GM19035 (cell line): ENCODE data around the gene ADD2.
A peak's percentile ranks its signal among the peaks of the same experiment; 100 is the strongest.

ENCODE experiments used
- ATAC-seq: cut with Tn5 transposase; IDR thresholded peaks from one replicate; pipeline ENCODE4 v1.9.1; 2021; ENCODE audit not compliant: unreplicated experiment

The ADD2 gene

GRCh38 chr2:70707706-70708105 is 60.3 kb downstream of the ADD2 start:
- ATAC-seq, result no peak

GRCh38 chr2:70706026-70706795 is 61.8 kb downstream of the ADD2 start:
- ATAC-seq, result no peak

GRCh38 chr2:70705160-70705850 is 62.7 kb downstream of the ADD2 start:
- no peak for ATAC-seq

- ATAC-seq, result no peak
Observed at GRCh38 chr2:70703900-70704549, 64.0 kb downstream of the ADD2 start.

- no peak for ATAC-seq
Observed at GRCh38 chr2:70702711-70703395, 65.1 kb downstream of the ADD2 start.

GRCh38 chr2:70698847-70699246 is 69.2 kb downstream of the ADD2 start:
- ATAC-seq, result no peak

- no peak for ATAC-seq
Observed at GRCh38 chr2:70697603-70698383, 70.2 kb downstream of the ADD2 start.

- ATAC-seq, result no peak
Observed at GRCh38 chr2:70696142-70696541, 71.9 kb downstream of the ADD2 start.

- ATAC-seq, result no peak
Observed at GRCh38 chr2:70692256-70692655, 75.7 kb downstream of the ADD2 start.

- ATAC-seq, result no peak
Observed at GRCh38 chr2:70691497-70692140, 76.4 kb downstream of the ADD2 start.

GRCh38 chr2:70690846-70691245 is 77.2 kb downstream of the ADD2 start:
- ATAC-seq, result no peak

- ATAC-seq, result no peak
Observed at GRCh38 chr2:70688427-70688826, 79.6 kb downstream of the ADD2 start.

- ATAC-seq, result no peak
Observed at GRCh38 chr2:70687461-70687795, 80.6 kb downstream of the ADD2 start.

GRCh38 chr2:70686577-70687460 is 81.2 kb downstream of the ADD2 start:
- ATAC-seq, result peak; percentile 62

GRCh38 chr2:70685771-70686171 is 82.2 kb downstream of the ADD2 start:
- ATAC-seq, result no peak

GRCh38 chr2:70684846-70685622 is 83.0 kb downstream of the ADD2 start:
- no peak for ATAC-seq

- ATAC-seq, result no peak
Observed at GRCh38 chr2:70683455-70683854, 84.5 kb downstream of the ADD2 start.

- ATAC-seq, result no peak
Observed at GRCh38 chr2:70680735-70681134, 87.3 kb downstream of the ADD2 start.

- ATAC-seq, result no peak
Observed at GRCh38 chr2:70679259-70679658, 88.7 kb downstream of the ADD2 start.
